ENCODE data around the gene FARS2. TPM values are rescaled to one million over a fixed set of nuclear protein-coding genes. Genes with fewer than 3 reads are reported as not detected.

Gene FARS2
- total RNA-seq, 4 donors from 2014 or later: 16.4 to 26.1 (median 21.4) TPM

DNA sequence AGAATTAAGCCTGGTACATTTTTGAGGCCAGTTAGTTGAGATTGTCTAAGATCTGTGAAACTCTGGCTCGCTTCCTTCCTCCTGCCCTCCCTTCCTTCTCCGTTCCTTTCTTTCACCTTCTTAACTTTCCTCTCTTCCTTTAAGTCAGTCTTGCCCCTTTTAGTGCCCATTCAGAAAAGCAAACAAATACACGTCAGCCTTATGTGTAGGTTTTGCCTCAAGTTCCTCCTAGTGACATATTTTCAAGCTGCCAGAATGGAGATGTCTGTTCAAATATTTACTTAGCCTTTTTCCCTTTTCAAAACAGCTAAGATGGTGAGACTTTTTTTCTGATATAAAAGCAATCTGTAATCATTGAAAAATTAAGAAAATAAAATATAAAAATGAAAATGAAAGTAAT is 178.4 kb downstream of the FARS2 start:
- H3K36me3 ChIP-seq: peaks cover 0 to 13% (median 0%) of the 10 kb centered on the region in 3 donors
- H3K4me1 ChIP-seq: peaks cover 0 to 19% (median 0%) of the 10 kb centered on the region in 4 donors
- no peak overlapping the region for H3K4me3 ChIP-seq
- no peak overlapping the region for H3K27ac ChIP-seq
- peaks cover 0 to 16% (median 0%) of the 10 kb centered on the region in 4 donors for H3K9me3 ChIP-seq
- no peak for TF ChIP-seq EP300 (IDR thresholded peaks at IDR 0.05)
- TF ChIP-seq, protein P1, sequence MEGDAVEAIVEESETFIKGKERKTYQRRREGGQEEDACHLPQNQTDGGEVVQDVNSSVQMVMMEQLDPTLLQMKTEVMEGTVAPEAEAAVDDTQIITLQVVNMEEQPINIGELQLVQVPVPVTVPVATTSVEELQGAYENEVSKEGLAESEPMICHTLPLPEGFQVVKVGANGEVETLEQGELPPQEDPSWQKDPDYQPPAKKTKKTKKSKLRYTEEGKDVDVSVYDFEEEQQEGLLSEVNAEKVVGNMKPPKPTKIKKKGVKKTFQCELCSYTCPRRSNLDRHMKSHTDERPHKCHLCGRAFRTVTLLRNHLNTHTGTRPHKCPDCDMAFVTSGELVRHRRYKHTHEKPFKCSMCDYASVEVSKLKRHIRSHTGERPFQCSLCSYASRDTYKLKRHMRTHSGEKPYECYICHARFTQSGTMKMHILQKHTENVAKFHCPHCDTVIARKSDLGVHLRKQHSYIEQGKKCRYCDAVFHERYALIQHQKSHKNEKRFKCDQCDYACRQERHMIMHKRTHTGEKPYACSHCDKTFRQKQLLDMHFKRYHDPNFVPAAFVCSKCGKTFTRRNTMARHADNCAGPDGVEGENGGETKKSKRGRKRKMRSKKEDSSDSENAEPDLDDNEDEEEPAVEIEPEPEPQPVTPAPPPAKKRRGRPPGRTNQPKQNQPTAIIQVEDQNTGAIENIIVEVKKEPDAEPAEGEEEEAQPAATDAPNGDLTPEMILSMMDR (IDR thresholded peaks at IDR 0.05): no peak
- TF ChIP-seq POLR2A (IDR thresholded peaks at IDR 0.05): no peak
- WGBS, 2 donors: 65 to 70% methylated on average over 3 of the region's 3 CpGs
- no peak for DNase-seq (ENCODE audit: low spot score in 2 of 2)
- H3K27me3 ChIP-seq: no peaks in the 10 kb centered on the region

DNA sequence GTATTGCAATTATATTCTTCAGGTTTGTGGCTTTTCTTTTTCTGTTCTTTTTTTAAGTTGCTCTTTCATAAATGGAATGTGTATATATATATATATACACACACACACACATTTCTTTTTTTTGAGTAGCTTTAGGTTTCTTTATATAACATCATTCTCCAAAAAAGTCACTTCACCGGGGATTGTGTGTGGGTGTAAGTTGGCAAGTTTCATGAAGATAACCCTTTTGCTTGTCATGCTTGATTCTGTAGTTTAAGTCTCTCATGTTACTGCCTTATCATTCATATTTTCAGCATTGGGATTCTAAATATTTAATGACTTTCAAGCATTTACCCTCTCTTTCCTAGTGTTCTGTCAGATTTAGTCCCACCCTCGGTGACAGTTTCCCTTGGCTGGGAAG is 181.0 kb downstream of the FARS2 start:
- no peak overlapping the region for H3K4me3 ChIP-seq
- TF ChIP-seq, protein P1 (IDR thresholded peaks at IDR 0.05): no peak
- TF ChIP-seq EP300 (IDR thresholded peaks at IDR 0.05): no peak
- TF ChIP-seq POLR2A (IDR thresholded peaks at IDR 0.05): no peak
- 53 to 57% methylated on average over 2 of the region's 2 CpGs for WGBS, 2 donors

DNA sequence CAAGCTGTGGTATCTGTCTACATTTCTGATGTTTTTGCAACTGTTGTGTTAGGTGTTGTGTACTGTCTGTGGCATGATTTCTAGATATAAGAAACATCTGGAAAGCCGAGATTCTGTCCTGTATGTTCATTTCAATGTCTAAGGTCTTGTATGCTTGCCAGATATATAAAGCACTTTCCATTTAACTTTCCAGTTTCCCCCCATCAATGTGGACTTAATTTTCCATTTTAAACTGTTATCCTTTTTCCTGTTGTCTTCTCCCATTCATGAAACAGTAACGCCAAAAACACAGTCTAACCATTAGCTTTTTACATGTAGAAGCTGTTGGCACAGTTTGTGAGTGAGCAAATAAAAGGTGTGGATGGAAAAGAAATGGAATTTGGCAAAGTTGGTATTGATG is 181.6 kb downstream of the FARS2 start:
- 62 to 67% methylated on average over 2 of the region's 2 CpGs for WGBS, 2 donors
- Histone ChIP-seq H3K27me3 (no peaks in the 10 kb centered on the region), H3K36me3 (no peaks in the 10 kb centered on the region), H3K27ac (no peak overlapping the region), H3K4me3 (no peak overlapping the region), H3K9me3 (no peaks in the 10 kb centered on the region), H3K4me1 (peaks cover 0 to 19% (median 0%) of the 10 kb centered on the region in 4 donors)
- no peak for TF ChIP-seq POLR2A (IDR thresholded peaks at IDR 0.05)
- TF ChIP-seq, protein P1 (IDR thresholded peaks at IDR 0.05): no peak
- TF ChIP-seq EP300 (IDR thresholded peaks at IDR 0.05): no peak
- DNase-seq (ENCODE audit: low spot score in 2 of 2): no peak

More for the DNA sequence above, 181.0 kb downstream of the FARS2 start:
- H3K4me1 ChIP-seq: peaks cover 0 to 19% (median 0%) of the 10 kb centered on the region in 4 donors
- H3K27ac ChIP-seq: no peak overlapping the region
- no peaks in the 10 kb centered on the region for H3K36me3 ChIP-seq
- H3K27me3 ChIP-seq: no peaks in the 10 kb centered on the region
- DNase-seq (ENCODE audit: low spot score in 2 of 2): no peak
- peaks cover 0 to 4% (median 0%) of the 10 kb centered on the region in 4 donors for H3K9me3 ChIP-seq

DNA sequence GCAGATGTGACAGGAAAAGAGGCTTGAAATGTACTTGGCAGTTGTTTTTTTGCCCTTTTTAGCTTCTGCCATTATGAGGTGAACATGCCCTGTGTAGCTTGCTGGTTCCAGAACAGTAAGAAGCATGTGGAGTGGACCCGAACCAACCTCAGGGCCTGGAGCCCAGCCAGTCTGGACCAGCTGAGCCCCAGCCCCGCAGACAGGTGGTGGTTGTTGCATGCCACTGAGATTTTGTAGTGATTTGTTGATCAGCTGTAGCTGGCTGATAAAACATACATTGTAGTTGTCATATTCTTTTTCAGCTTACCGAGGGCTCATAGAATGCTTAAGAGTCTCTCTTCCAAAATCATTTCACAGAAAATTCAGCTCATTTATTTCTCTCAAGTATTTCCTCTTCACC is 182.2 kb downstream of the FARS2 start:
- Histone ChIP-seq H3K4me1 (peaks cover 0 to 19% (median 0%) of the 10 kb centered on the region in 4 donors), H3K27me3 (no peaks in the 10 kb centered on the region), H3K9me3 (no peaks in the 10 kb centered on the region), H3K4me3 (no peak overlapping the region), H3K36me3 (no peaks in the 10 kb centered on the region), H3K27ac (no peak overlapping the region)
- TF ChIP-seq, protein P1 (IDR thresholded peaks at IDR 0.05): no peak
- TF ChIP-seq POLR2A (IDR thresholded peaks at IDR 0.05): no peak
- no peak for TF ChIP-seq EP300 (IDR thresholded peaks at IDR 0.05)
- DNase-seq (ENCODE audit: low spot score in 2 of 2): no peak
- 70 to 75% methylated on average over 3 of the region's 3 CpGs for WGBS, 2 donors

DNA sequence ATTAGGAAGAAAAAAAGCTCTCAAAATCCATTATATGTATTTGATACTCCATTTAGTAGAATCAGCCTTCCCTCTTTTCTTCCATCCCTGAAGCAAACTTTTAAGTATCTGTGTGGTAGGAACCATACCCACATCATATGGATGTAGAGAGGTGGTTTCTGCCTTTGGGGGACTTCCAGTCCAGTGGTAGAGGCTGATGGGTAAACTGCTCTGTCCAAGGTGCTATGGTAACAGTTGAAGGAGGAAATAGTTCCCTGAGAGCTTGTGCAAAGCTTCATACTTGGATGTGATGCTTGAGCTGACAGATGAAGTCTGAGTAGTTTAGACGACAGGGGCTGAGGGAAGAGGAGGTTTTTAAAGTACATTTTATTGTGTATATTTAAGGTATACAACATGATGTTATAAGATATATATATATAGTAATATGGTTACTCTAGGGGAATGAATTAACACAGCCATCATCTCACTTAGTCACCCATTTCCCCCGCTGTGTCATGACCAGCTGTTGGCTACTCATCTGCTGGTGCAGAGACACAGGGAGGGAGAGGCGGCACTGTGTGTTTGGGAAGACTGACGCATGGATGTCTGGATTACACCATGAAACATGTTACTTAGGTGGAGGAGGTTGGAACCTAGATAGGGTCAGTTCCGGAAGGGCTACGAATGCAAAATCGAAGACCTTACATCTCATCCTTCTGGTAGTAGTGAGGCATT is 185.2 kb downstream of the FARS2 start:
- no peak overlapping the region for H3K27ac ChIP-seq
- no peak overlapping the region for H3K4me3 ChIP-seq
- TF ChIP-seq EP300 (IDR thresholded peaks at IDR 0.05): no peak
- TF ChIP-seq, protein P1 (IDR thresholded peaks at IDR 0.05): no peak
- no peak for TF ChIP-seq POLR2A (IDR thresholded peaks at IDR 0.05)
- DNase-seq (ENCODE audit: low spot score in 2 of 2): no peak
- H3K27me3 ChIP-seq: no peaks in the 10 kb centered on the region
- no peaks in the 10 kb centered on the region for H3K36me3 ChIP-seq
- WGBS, 2 donors: 93 to 94% methylated on average over 7 of the region's 7 CpGs
- peaks cover 0 to 16% (median 0%) of the 10 kb centered on the region in 4 donors for H3K4me1 ChIP-seq
- H3K9me3 ChIP-seq: no peaks in the 10 kb centered on the region
